Neural progenitor cell (in vitro differentiated cells): Measurements from ENCODE around the gene TEKT2.

ENCODE experiments used
- EZH2 ChIP-seq: fragments of 200-600 bp; sonication (generic); IDR thresholded peaks from 2 replicates; pipeline ENCODE4 v1.6.1; 2017; ENCODE audit warnings: antibody characterized with exemption, mild to moderate bottlenecking, moderate library complexity
- TF ChIP-seq, protein P1 (sequence below): fragments of 200-600 bp; sonication (generic); IDR thresholded peaks from 2 replicates; pipeline ENCODE4 v1.5.1; 2017; ENCODE audit warnings: antibody characterized with exemption, mild to moderate bottlenecking

DNA sequence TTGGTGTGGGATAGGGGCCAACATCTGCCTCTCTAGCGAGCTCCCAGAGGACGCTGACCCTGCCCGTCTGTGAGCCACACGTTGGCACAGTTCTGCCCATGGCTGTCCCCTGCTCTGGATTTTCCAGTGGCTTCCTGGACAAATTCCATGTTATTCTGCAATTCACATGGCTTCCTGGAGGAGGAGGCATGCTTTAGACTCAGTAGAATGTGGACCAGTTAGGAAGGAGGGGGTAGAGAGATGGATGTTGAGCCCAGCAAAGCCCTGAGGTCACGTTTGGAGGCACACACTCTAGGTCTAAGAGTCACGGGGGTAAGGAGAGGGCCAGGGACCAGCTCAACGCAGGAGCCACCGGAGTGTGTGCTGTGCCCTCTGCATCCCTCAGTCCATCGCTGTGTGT is 28.9 kb downstream of the TEKT2 start:
- TF ChIP-seq, protein P1, sequence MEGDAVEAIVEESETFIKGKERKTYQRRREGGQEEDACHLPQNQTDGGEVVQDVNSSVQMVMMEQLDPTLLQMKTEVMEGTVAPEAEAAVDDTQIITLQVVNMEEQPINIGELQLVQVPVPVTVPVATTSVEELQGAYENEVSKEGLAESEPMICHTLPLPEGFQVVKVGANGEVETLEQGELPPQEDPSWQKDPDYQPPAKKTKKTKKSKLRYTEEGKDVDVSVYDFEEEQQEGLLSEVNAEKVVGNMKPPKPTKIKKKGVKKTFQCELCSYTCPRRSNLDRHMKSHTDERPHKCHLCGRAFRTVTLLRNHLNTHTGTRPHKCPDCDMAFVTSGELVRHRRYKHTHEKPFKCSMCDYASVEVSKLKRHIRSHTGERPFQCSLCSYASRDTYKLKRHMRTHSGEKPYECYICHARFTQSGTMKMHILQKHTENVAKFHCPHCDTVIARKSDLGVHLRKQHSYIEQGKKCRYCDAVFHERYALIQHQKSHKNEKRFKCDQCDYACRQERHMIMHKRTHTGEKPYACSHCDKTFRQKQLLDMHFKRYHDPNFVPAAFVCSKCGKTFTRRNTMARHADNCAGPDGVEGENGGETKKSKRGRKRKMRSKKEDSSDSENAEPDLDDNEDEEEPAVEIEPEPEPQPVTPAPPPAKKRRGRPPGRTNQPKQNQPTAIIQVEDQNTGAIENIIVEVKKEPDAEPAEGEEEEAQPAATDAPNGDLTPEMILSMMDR, result no peak
- no peak for TF ChIP-seq EZH2
